ENCODE measurements around the gene THEM5.

The THEM5 gene

DNA sequence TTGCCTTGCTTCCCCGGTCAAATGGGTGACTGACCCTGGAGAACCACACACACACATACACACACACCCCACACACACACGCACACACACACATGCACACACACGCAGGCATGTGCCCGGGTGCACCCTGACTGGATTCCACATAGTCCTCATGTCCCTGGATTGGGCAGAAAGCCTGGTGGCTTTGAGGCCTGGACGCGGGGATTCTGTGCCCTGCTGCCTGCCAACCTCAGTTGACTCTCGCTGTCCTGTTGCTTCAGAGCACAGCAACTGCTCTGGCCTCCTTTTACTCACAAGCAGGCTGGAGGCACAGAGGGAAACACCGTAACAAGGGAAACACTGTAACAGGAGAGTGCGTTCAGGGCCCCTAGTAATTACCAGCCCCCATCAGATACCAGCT is 28.3 kb downstream of the THEM5 start:
- Histone ChIP-seq H3K9ac (ENCODE audit: low read depth, low read length) (peak overlapping the region; percentile 58), H3K27ac (ENCODE audit: low read length) (peak overlapping the region; percentile 86), H2AFZ (ENCODE audit: low read depth, low read length) (no peak overlapping the region), H3K79me2 (ENCODE audit: insufficient read depth, low read length) (peaks cover 33% of the 10 kb centered on the region), H4K20me1 (ENCODE audit: insufficient read depth, low read length) (no peaks in the 10 kb centered on the region), H3K4me3 (ENCODE audit: low read depth in 1 of 2, low read length in 2 of 2) (peak overlapping the region in 1 of 2 experiments; percentile 56; a peak in 2 of 4 replicates), H3K27me3 (ENCODE audit: insufficient read depth, low read length, poor library complexity) (no peaks in the 10 kb centered on the region), H3K4me1 (ENCODE audit: insufficient read depth, low read length) (peaks cover 100% of the 10 kb centered on the region), H3K36me3 (ENCODE audit: insufficient read depth, low read length) (no peaks in the 10 kb centered on the region), H3K4me2 (ENCODE audit: insufficient read depth, low read length) (peak overlapping the region; percentile 66), H3K9me3 (ENCODE audit: insufficient read depth, low read length, severe bottlenecking) (no peaks in the 10 kb centered on the region)
- peak; percentile 35 for DNase-seq
- ATAC-seq (ENCODE audit: insufficient read depth, low read depth), result no peak
- TF ChIP-seq EZH2 (IDR thresholded peaks at IDR 0.05; ENCODE audit: borderline replicate concordance, low read depth, low read length, severe bottlenecking), result no peak
- TF ChIP-seq, protein P1, sequence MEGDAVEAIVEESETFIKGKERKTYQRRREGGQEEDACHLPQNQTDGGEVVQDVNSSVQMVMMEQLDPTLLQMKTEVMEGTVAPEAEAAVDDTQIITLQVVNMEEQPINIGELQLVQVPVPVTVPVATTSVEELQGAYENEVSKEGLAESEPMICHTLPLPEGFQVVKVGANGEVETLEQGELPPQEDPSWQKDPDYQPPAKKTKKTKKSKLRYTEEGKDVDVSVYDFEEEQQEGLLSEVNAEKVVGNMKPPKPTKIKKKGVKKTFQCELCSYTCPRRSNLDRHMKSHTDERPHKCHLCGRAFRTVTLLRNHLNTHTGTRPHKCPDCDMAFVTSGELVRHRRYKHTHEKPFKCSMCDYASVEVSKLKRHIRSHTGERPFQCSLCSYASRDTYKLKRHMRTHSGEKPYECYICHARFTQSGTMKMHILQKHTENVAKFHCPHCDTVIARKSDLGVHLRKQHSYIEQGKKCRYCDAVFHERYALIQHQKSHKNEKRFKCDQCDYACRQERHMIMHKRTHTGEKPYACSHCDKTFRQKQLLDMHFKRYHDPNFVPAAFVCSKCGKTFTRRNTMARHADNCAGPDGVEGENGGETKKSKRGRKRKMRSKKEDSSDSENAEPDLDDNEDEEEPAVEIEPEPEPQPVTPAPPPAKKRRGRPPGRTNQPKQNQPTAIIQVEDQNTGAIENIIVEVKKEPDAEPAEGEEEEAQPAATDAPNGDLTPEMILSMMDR (IDR thresholded peaks at IDR 0.05; ENCODE audit: borderline replicate concordance, extremely low read depth, low read length, poor library complexity, severe bottlenecking), result no peak

DNA sequence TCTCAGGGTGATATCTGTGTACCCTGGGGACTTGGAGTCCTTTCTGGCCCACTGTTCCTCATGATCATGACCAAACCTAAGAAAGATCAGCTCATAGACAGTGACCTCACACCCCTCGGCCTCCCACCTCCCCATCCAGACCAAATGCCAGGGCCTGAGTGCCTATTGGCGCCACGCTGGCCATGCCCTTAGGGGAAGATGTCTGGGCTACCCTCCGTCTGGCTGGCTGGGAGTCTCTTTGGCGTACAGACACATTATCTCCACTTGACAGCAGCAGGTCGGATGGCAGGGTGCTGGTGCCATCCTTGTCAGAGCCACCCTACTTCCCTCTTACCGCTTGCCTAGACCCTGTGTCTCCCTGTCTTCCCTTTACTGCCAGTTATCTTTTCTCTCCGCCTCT is 30.3 kb downstream of the THEM5 start:
- ATAC-seq (ENCODE audit: insufficient read depth, low read depth), result no peak
- peaks cover 44% of the 10 kb centered on the region for H3K79me2 ChIP-seq (ENCODE audit: insufficient read depth, low read length)
- H2AFZ ChIP-seq (ENCODE audit: low read depth, low read length), result no peak overlapping the region
- no peaks in the 10 kb centered on the region for H3K27me3 ChIP-seq (ENCODE audit: insufficient read depth, low read length, poor library complexity)
- TF ChIP-seq, protein P1 (IDR thresholded peaks at IDR 0.05; ENCODE audit: borderline replicate concordance, extremely low read depth, low read length, poor library complexity, severe bottlenecking), result no peak
- no peak for TF ChIP-seq EZH2 (IDR thresholded peaks at IDR 0.05; ENCODE audit: borderline replicate concordance, low read depth, low read length, severe bottlenecking)
- peaks cover 100% of the 10 kb centered on the region for H3K4me1 ChIP-seq (ENCODE audit: insufficient read depth, low read length)
- peak overlapping the region; percentile 59 for H3K4me2 ChIP-seq (ENCODE audit: insufficient read depth, low read length)
- H4K20me1 ChIP-seq (ENCODE audit: insufficient read depth, low read length), result no peaks in the 10 kb centered on the region
- H3K4me3 ChIP-seq (ENCODE audit: low read depth in 1 of 2, low read length in 2 of 2), result peak overlapping the region in 1 of 2 experiments; percentile 36; a peak in 1 of 4 replicates
- peak overlapping the region; percentile 86 for H3K27ac ChIP-seq (ENCODE audit: low read length)
- no peaks in the 10 kb centered on the region for H3K36me3 ChIP-seq (ENCODE audit: insufficient read depth, low read length)
- H3K9ac ChIP-seq (ENCODE audit: low read depth, low read length), result peak overlapping the region; percentile 58
- no peak for DNase-seq
- no peaks in the 10 kb centered on the region for H3K9me3 ChIP-seq (ENCODE audit: insufficient read depth, low read length, severe bottlenecking)

DNA sequence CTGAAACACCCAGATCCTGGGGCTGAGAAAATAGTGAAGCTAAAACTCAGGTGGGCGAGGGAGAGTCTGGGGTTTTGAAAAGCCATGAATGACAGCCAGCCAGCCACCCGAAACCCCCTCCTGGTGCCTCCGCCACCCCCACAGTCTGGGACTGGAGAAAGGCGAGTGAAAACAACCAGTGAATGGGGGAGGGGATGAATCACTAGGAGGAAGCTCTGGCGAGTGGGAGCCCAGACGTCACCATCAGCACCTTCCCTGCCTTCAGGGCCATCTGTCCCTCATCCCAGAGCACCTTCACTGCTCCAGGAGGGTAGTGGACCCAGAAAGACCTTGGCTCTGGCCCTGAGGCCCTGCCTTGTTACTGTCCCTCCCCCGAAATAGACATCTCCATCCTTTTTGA is 31.1 kb downstream of the THEM5 start:
- Histone ChIP-seq H3K4me2 (ENCODE audit: insufficient read depth, low read length) (peak overlapping the region; percentile 59), H3K27me3 (ENCODE audit: insufficient read depth, low read length, poor library complexity) (no peaks in the 10 kb centered on the region), H2AFZ (ENCODE audit: low read depth, low read length) (no peak overlapping the region), H3K79me2 (ENCODE audit: insufficient read depth, low read length) (peaks cover 44% of the 10 kb centered on the region), H3K36me3 (ENCODE audit: insufficient read depth, low read length) (no peaks in the 10 kb centered on the region), H3K4me3 (ENCODE audit: low read depth in 1 of 2, low read length in 2 of 2) (peak overlapping the region in 1 of 2 experiments; percentile 36; a peak in 2 of 4 replicates), H3K27ac (ENCODE audit: low read length) (peak overlapping the region; percentile 86), H3K9me3 (ENCODE audit: insufficient read depth, low read length, severe bottlenecking) (no peaks in the 10 kb centered on the region), H3K9ac (ENCODE audit: low read depth, low read length) (peak overlapping the region; percentile 58), H4K20me1 (ENCODE audit: insufficient read depth, low read length) (no peaks in the 10 kb centered on the region), H3K4me1 (ENCODE audit: insufficient read depth, low read length) (peaks cover 100% of the 10 kb centered on the region)
- TF ChIP-seq, protein P1 (IDR thresholded peaks at IDR 0.05; ENCODE audit: borderline replicate concordance, extremely low read depth, low read length, poor library complexity, severe bottlenecking), result no peak
- no peak for TF ChIP-seq EZH2 (IDR thresholded peaks at IDR 0.05; ENCODE audit: borderline replicate concordance, low read depth, low read length, severe bottlenecking)
- no peak for ATAC-seq (ENCODE audit: insufficient read depth, low read depth)
- peak; percentile 75 for DNase-seq
